ENCODE measurements around the gene EVL.
A peak's percentile ranks its signal among the peaks of the same experiment; 100 is the strongest.

The EVL gene

GRCh38 chr14:100065942-100066574, 836 bp downstream of the EVL start:
- peak in 1 of 3 donors; percentile 52 for DNase-seq (ENCODE audit: low read depth in 3 of 3, low spot score in 1 of 3)

- DNase-seq (ENCODE audit: low read depth in 3 of 3, low spot score in 1 of 3), result no peak
Measured at GRCh38 chr14:100066962-100067361, 1.7 kb downstream of the EVL start.

GRCh38 chr14:100067481-100067880, 2.3 kb downstream of the EVL start:
- no peak for DNase-seq (ENCODE audit: low read depth in 3 of 3, low spot score in 1 of 3)

- peak; percentile 65 to 76 (median 70) for DNase-seq (ENCODE audit: low read depth in 3 of 3, low spot score in 1 of 3)
Measured at GRCh38 chr14:100067971-100068959, 3.0 kb downstream of the EVL start.

GRCh38 chr14:100069161-100069800, 4.1 kb downstream of the EVL start:
- no peak for DNase-seq (ENCODE audit: low read depth in 3 of 3, low spot score in 1 of 3)

- DNase-seq (ENCODE audit: low read depth in 3 of 3, low spot score in 1 of 3), result no peak
Measured at GRCh38 chr14:100070310-100070709, 5.1 kb downstream of the EVL start.

GRCh38 chr14:100071545-100071944, 6.3 kb downstream of the EVL start:
- no peak for DNase-seq (ENCODE audit: low read depth in 3 of 3, low spot score in 1 of 3)

GRCh38 chr14:100072783-100073346, 7.6 kb downstream of the EVL start:
- no peak for DNase-seq (ENCODE audit: low read depth in 3 of 3, low spot score in 1 of 3)

- DNase-seq (ENCODE audit: low read depth in 3 of 3, low spot score in 1 of 3), result no peak
Measured at GRCh38 chr14:100073576-100074430, 8.6 kb downstream of the EVL start.

GRCh38 chr14:100074431-100075100, 9.3 kb downstream of the EVL start:
- no peak for DNase-seq (ENCODE audit: low read depth in 3 of 3, low spot score in 1 of 3)

- DNase-seq (ENCODE audit: low read depth in 3 of 3, low spot score in 1 of 3), result no peak
Measured at GRCh38 chr14:100075681-100076080, 10.5 kb downstream of the EVL start.

- no peak for DNase-seq (ENCODE audit: low read depth in 3 of 3, low spot score in 1 of 3)
Measured at GRCh38 chr14:100076133-100076532, 10.9 kb downstream of the EVL start.

- no peak for DNase-seq (ENCODE audit: low read depth in 3 of 3, low spot score in 1 of 3)
Measured at GRCh38 chr14:100076606-100077005, 11.4 kb downstream of the EVL start.

- no peak for DNase-seq (ENCODE audit: low read depth in 3 of 3, low spot score in 1 of 3)
Measured at GRCh38 chr14:100077441-100077840, 12.2 kb downstream of the EVL start.

GRCh38 chr14:100078216-100078803, 13.1 kb downstream of the EVL start:
- no peak for DNase-seq (ENCODE audit: low read depth in 3 of 3, low spot score in 1 of 3)

GRCh38 chr14:100078997-100079725, 13.9 kb downstream of the EVL start:
- DNase-seq (ENCODE audit: low read depth in 3 of 3, low spot score in 1 of 3), result peak; percentile 44 to 63 (median 58)

GRCh38 chr14:100079726-100080005, 14.4 kb downstream of the EVL start:
- DNase-seq (ENCODE audit: low read depth in 3 of 3, low spot score in 1 of 3), result no peak

GRCh38 chr14:100080206-100080605, 15.0 kb downstream of the EVL start:
- no peak for DNase-seq (ENCODE audit: low read depth in 3 of 3, low spot score in 1 of 3)

GRCh38 chr14:100081997-100082625, 16.9 kb downstream of the EVL start:
- DNase-seq (ENCODE audit: low read depth in 3 of 3, low spot score in 1 of 3), result no peak
